ENCODE data around the gene MRPL20. TPM values are rescaled to one million over a fixed set of nuclear protein-coding genes. Genes with fewer than 3 reads are reported as not detected.
"Not testable (repeated sequence)": the region's sequence is repeated elsewhere in the genome, so short reads cannot be mapped to it uniquely, and the experiment has no call there.

MRPL20 gene
- polyA plus RNA-seq, 1 donor: 111 TPM

DNA sequence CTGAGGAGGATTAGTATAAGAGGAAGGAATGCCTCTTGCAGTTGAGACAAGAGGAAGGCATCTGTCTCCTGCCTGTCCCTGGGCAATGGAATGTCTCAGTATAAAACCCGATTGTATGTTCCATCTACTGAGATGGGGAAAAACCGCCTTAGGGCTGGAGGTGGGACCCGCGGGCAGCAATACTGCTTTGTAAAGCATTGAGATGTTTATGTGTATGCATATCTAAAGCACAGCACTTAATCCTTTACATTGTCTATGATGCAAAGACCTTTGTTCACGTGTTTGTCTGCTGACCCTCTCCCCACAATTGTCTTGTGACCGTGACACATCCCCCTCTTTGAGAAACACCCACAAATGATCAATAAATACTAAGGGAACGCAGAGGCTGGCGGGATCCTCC is 3.1 kb upstream of the MRPL20 start:
- not testable (repeated sequence) for DNase-seq

DNA sequence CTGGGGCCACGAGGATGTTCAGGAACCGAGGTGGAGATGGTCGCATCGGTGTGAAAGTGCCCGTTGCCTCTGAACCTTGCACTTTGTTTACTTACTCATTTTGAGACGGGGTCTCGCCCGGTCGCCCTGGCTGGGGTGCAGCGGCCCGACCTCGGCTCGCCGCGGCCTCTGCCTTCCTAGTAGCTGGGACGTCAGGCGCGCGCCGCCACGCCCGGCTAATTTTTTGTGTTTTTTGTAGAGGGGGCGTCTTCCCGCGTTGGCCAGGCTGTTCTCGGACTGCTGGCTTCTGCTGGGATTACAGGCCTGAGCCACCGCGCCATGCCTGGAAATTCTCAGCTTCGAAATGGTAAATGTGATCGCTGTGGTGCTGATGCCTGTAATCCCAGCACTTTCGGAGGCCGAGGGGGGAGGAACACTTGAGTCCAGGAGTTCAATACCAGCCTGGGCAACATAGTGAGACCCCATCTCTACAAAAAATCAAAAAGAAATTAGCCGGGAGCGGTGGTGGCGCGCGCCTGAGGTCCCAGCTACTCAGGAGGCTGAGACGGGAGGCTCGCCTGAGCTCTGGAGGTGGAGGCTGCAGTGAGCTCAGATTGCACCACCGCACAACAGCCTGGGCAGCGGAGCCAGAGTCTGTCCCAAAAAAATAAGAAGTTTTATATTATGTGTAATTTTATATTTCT is 684 bp upstream of the MRPL20 start:
- no peak for DNase-seq

- DNase-seq: no peak
These were observed 832 bp downstream of the MRPL20 start for GRCh38 chr1:1406101-1406820.

DNA sequence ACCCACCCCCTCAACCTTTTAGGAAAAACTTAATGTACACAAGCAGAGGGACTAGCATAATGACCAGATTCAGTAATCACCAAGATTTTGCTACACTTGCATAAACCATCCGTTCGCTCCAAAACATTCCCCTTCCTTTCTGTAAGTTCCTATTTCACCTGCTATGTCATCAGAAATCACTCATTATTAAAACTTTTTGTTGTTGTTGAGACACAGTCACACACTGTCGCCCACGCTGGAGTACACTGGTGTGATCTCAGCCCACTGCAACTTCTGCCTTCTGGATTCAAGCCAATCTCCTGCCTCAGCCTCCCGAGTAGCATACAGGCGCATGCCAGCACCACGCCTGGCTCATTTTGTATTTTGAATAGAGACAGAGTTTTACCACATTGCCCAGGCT is 3.4 kb downstream of the MRPL20 start:
- DNase-seq: no peak

DNA sequence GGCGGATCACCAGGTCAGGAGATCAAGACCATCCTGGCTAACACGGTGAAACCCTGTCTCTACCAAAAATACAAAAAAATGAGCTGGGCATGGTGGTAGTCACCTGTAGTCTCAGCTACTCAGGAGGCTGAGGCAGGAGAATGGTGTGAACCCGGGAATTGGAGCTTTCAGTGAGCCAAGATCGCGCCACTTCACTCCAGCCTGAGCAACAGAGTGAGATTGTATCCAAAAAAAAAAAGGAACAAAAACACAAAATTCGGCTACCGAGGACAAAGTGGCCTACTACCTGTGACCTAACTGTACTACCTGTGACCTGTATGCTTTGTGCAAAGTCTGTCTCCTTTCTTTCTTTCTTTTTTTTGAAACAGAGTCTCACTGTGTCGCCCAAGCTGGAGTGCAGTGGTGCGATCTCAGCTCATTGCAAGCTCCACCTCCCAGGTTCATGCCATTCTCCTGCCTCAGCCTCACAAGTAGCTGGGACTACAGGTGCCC is 4.1 kb downstream of the MRPL20 start:
- not testable (repeated sequence) for DNase-seq

- DNase-seq: no peak
These were observed 4.8 kb downstream of the MRPL20 start for GRCh38 chr1:1402072-1402900.

GRCh38 chr1:1401457-1402010 is 5.6 kb downstream of the MRPL20 start:
- no peak for DNase-seq

DNA sequence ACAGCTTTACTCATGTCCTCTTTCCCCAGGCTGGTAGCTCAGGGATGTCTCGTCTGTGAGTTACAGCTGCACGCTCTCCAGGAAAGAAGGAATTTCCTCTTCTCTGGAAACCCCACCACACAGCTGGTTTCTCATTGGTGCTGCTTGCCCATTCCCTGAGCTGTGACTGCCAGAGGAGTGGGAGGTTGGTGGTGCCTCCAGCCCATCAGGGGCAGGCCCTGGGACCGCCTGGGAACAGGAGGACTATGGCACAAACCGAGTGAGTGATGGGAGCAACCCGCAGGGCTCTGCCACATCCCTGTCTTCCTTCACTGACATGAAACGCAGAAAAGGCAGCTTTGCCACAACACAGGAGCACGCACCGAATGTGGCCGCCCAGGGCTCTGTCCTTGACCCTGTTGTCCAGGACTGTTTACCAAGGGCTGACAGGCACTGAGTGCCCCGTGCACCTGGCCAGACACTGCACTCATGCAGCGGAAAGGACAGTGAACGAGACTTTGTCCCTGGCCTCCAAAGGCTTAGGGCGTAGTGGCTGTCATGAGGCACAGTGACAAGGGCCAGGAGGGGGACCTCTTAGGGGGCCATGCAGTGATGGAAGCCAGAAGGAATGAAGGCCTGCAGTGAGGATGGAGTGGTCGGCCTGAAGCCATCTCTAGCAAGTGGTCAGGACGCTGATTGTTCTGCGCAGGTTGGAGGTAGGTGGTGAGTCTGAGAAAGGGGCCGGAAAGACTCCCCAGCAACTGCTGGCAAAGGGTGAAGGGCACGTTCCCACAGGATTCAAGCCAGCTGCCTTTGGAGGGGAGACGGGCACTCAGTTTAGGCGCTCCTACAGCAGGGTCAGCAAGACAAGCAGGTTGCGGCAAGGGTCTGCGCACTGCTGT is 6.3 kb downstream of the MRPL20 start:
- DNase-seq: no peak

- no peak for DNase-seq
These were observed 7.1 kb downstream of the MRPL20 start for GRCh38 chr1:1399872-1400575.

GRCh38 chr1:1399187-1399871 is 7.8 kb downstream of the MRPL20 start, which contains the start of gene CCNL2:
TSS of gene CCNL2 (minus strand) at chr1:1399335. CDS start at chr1:1399306, 29 bp downstream.
- peak; percentile 97 for DNase-seq

DNA sequence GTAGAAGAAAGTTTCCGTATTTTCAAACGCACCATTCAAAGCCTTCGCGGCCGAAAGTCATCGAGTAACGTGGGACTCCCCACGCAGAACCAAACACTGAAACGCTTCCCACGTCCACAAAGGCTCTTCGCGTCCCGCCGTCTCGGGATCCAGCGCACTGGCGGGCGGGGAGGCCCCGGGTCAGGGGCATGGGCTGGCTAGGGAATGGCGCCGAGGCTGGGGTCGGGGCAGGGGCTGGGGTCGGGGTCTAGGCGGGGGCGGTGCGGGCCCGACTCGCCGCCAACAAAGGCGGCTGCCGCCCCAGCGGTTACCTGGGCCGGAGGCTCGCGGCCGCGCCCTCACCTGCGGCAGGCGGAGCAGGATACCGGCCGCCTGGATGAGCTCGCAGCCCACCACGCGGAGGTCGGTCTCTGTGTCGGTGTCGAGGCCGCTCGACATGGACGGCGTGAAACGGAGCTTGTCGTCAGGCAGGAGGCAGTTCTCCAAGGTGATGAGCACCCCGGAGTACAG is 8.4 kb downstream of the MRPL20 start:
- DNase-seq: no peak

- no peak for DNase-seq
These were observed 9.1 kb downstream of the MRPL20 start for GRCh38 chr1:1397839-1398523.

DNA sequence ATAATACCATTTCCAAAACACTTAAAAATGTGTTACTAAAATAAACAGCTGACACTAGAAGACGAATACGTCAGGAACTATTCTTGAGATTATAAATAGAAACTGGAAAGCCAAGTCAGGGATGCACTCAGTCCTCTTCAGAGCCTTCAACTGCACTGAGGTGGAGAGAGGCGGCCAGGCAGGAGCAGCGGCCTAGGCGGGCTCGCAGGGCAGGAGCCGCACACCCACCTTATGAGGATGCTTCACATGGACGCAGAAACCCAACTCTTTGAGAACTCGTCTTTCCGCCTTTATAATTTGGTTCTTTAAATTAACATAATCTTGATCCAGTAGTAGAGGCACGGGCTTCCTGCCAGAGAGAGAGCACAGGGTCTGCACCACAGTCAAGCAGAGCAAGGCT is 11.9 kb downstream of the MRPL20 start:
- no peak for DNase-seq

DNA sequence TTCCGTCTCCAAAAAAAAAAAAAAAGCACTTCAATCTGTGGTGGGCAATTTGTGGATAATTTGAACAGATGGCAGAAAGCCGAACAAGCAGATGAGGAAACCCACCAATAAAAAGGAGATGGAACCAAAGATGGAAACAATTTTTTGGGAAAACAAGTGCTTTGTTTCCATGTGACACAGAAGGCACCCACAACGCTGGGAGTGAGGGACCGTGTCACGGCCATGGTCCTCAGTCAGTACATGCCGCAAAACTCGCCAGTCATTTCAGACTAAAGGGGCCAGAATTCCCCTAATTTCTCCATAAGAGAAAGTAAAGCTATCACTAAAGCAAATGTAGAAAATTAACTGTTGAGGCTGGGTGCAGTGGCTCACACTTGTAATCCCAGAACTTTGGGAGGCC is 13.0 kb downstream of the MRPL20 start:
- no peak for DNase-seq

- DNase-seq: no peak
These were observed 13.7 kb downstream of the MRPL20 start for GRCh38 chr1:1393428-1393827.

- DNase-seq: no peak
These were observed 14.1 kb downstream of the MRPL20 start for GRCh38 chr1:1393014-1393413.

- no peak for DNase-seq
These were observed 15.9 kb downstream of the MRPL20 start for GRCh38 chr1:1391225-1391624.

- DNase-seq: no peak
These were observed 16.4 kb downstream of the MRPL20 start for GRCh38 chr1:1390675-1391074.

DNA sequence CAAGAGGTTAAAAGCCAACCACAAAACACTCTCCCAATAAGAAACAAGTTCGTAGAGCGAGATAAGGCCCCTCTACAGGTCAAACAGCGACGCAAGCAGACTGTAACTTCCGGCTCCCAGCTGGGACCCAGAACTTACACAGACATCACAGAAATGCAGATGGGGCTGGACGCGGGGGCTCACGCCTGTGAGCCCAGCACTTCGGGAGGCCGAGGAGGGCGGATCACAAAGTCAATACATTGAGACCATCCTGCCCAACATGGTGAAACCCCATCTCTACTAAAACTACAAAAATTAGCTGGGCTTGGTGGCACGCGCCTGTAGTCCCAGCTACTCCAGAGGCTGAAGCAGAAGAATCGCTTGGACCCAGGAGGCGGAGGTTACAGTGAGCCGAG is 19.0 kb downstream of the MRPL20 start:
- DNase-seq: no peak
